Measurements from ENCODE around the gene NACC2. TPM values are rescaled to one million over a fixed set of nuclear protein-coding genes. Genes with fewer than 3 reads are reported as not detected.

NACC2 gene
- total RNA-seq, 1 donor from 2014 or later, result 21.6 TPM

DNA sequence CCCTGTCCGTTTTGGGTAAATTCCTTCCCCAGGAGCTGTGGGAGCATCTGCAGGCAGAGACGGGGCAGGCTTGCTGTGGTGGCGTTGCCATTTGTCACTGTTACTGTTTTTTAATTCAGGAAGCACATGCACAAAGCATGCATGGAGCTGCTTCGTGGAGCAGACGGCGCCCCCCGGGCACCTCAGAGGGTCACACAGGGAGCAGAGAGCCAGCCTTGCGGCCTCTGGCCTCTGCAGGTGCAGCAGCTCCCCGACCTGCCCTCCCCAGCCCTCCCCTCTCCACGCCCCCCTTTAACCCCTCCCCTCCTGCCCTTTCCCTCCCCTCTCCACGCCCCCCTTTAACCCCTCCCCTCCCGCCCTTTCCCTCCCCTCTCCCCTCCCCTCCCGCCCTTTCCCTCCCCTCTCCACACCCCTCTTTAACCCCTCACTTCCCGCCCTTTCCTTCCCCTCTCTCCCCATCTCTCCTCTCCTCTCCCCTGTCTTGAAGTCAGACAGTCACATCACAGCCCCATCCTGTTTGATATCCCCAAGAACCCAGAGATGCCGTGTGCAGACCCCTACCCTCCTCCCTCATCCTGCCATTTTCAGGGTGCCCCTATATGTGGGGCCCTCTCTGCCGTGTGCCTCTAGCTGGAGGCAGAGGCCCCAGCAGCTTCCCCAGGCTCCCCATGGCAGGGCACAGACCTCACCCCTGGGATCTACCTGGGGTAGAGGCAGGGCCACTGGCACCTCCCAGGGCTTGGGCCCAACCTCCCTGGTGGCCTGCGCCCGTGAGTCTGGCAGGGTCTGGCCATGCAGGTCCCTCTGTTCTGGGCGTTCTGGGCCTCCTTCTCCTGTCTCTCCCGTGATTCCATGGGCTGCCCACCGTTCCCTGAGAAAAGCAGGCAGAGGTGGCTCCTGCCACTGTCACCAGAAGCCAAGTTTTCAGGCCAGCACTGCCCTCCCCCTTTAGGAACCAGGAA, 104.3 kb downstream of the NACC2 start:
- DNase-seq, result peak; percentile 90

DNA sequence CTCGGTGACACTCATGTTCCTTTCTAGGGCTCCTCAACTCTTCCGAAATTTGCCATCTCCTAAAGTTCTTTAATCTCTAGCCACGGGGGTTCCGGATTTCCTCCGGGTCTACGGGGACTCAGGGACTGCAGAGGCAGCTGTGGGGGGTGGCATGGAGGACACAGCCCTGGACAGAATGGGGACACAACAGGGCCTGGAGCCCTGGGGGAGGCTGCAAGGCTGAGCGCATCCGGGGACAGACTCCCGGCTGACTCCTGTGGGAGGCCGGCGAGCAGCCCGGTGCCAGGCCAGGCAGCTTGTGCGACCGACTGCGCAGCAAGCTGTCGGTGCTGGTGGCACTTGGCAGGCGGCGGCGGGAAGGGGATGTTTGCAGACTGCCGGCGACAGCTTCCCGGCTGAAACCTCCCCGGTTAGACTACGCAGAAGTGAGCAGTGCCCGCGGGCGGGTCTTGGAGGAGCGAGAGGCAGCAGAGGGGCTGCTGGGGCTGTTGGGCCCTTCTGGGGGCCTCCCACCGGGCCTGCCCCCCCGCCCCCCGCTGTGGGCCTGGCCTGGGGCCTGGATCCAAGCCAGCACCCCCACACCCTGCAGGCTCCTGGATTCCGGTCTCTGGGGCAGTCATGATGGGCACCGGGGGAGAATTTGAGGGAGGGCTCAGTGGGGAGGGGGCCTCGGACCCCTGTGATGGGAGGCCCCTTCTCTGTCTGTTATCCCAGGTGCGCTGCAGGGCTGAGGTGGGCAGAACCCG, 105.2 kb downstream of the NACC2 start:
- no peak for DNase-seq

DNA sequence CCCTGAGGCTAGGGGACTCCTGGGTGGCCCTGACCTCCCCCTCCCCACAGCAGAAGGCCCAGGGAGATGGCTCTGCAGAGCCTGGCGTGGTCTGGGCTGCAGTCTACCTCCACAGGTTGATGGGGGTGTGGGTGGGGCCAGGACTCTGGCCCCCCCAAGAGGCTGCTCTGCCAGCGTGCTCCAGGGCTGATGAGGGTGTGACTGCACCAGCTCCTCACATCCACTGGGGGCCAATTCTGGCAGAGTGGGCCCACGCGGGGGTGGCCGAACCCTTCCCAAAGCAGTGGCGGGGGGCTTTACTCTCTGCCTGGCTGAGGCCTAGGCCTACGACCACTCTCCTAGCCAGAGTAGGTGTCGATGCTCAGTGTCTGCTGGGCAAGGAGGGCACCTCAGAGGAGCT, 105.9 kb downstream of the NACC2 start:
- DNase-seq, result no peak

DNA sequence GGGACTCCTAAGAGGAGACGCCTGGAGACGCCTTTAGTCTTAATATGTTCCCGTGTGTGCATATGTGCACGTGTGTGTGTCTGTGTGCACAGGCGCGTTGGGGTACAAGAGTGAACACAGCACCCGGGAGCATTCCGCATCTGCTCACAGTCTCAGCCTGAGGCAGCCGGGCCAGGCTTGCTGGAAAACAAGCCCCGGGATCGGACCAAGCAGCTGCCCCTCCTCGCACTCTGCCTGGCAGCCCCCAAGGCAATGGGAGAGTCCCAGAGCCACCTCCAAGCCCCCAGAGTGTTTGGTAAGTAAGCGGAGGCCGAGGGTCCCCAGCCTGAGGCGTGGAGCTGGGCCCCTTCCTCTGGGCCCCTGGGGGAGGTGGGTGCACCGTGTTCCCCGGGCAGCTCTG, 106.6 kb downstream of the NACC2 start:
- no peak for DNase-seq

DNA sequence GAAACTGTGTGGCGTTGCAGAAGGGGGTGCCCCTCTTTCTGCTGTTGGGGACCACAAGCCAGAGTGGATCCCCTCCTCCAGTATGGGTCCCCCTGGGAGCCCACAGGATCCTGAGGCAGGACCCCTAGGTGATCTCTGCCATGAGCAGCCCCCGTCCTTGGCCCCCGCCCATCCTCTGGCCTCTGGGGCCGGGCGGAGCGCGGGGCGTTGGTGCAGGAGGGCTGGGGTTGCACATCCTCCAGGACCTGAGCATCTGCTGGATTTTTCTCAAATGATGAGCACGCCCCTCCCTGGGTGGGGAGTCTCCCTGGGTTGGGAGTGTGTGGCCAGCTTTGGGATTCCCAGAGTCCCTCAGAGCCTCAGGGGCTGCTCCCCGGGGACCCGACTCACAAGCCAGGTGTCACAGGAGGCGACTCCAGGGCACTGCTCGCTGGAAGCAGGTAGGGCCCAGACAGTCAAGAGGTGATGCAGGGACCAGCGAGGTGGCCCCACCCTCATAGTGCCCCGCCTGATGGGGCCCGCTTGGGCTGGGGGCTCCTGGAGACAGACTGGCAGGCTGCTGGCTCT, 107.2 kb downstream of the NACC2 start:
- no peak for DNase-seq

DNA sequence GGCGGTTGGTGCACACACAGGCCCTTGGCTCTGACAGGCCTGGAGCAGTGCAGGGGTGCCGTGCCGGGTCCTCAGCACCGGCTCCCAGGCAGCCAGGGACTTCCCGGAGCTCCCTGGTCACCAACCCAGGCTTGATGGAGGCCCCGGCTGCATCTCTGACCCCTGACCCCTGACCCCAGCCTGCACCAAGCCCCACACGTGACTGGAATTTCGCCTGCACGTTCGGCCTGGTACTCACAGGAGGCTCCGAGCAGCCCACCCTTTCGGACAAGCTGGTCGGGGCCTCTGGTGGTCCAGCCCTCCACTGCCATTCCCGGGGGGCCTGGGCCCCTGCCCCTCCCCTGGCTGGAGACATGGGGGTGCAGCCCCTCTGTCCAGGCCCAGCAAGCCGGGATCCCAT, 108.5 kb downstream of the NACC2 start:
- DNase-seq, result no peak

DNA sequence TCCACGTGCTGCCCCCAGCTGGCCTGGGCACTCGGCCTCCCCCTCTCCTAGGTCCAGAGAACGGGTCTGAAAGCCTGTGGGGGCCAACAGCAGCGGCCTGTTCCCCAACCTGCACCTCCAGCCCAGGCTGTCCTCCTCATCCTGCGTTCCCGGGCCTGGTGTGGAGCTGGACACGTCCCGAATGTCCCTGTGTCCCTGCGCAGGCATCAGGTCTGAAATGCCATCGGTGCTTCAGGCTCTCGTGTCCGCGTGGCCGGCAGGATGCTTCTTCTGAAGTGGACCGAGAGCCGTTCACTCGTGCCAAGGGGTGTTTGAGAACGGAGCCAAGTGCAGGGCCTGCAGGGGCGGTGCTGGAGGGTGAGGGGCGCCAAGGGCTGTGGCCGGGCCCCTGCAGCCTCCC, 109.2 kb downstream of the NACC2 start:
- no peak for DNase-seq

DNA sequence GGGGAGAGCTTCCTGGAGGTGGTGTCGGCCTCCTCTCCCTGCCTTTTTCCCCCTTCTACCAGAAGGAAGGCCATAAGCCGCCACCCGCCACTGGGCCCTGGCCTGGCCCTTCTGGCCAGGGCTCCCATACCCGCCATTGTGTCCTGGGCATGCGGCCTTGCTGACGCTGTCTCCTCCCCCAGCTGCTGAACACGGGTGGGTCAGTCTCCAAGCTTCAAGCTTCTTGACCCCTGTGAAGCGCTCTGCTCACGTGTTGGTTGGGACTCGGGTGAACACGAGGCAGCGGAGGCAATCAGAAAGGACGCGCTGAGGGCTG, 109.7 kb downstream of the NACC2 start:
- DNase-seq, result no peak

DNA sequence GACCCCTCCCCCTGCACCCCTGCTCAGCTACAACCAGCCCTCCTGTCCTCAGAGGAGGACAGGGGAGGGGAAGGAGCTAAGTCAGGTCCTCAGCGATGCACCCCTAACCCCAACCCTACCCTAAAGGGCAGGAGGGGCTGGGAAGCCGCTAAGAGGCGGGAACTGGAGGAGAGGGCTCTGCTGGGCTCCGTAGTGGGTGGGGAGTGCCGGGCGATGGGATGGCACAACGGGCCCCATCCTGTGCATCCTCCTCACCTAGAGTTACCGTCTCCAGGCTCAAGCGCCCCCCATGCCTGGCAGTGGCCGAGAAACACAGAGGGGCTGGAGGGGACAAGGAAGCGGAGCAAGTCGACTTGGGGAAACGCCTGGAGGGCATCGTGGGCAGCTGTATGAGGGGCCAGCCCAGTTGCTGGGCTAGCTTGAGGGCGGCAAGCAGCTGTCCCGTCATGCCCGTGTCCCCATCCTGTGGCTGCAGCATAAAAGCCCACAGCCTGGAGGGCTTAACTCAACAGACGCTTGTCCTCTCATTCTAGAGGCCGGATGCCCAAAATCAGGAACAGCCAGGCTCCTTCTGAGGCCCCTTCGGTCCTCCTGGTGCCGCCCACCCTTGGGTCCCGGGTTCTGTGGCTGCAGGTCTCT, 110.9 kb downstream of the NACC2 start:
- DNase-seq, result no peak

DNA sequence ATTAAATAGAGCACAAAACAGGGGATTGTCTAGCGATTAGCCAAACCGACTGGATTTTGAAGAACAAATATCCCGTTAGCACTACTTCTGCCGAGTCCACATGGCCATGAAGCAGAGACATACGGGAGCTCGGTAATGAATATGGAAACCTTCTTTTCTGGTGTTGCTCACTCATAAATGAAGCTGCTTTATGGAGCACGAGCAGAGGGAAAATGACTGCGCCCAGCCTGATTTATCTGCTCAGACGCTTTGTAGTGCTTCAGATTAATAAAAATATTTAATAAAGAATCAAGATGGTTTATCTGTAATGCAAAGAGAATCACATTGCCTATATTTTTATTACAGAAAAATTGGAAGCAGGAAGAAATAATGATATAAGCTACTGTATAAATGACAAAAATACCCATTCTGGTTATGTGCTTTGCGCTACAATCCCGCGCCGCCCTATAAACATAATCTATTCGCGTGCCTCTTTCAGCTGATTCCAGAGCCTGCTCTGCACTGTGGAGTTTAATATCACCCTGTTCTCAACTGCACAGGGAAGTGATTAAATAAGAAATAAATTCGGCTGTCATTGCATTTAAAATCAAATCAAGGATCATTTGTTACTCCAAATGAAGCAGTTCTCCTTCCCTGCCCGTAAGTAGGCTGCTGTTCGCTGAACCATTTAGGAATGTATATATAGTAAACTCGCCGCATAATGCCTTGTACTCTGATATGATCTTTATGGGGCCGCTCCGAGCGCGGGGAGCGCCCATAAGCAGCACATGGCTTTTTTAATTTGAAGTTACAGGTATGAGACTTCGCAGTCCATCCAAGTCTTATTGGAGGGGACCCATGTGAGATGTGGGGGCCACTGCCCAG, 111.6 kb downstream of the NACC2 start:
- DNase-seq, result no peak

DNA sequence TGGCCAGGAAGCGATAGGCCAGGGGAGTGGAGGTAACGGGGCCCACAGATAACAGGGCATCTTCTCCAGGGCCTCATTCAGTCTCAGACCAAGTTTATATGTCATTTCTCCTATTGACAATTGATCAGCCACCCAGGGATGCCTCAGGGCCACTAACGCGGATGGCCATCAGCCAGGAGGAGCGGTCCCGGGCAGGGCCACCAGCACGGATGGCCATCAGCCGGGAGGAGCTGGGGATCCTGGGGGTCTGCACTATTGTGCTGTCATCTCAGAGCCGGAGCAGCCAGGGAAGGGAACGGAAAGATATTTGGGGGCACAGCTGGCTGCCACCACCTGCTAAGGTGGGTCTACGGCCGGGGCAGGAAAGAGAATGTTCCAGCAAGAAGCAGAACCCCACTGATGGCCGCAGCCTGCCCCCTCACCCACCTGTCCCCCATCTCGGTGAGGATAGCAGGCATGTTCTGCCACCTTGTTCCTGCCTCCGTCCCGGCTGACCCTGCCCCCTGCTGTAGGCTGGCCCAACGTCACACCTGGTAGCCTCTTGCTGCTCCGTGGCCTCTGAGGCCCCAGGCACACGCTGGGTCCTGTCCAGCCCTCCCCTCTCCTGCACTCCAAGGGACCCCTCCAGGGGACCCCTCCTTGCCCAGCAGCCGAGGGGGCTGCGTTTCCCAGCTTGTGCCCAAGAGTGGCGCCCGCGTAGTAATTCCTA, 112.4 kb downstream of the NACC2 start:
- DNase-seq, result no peak

DNA sequence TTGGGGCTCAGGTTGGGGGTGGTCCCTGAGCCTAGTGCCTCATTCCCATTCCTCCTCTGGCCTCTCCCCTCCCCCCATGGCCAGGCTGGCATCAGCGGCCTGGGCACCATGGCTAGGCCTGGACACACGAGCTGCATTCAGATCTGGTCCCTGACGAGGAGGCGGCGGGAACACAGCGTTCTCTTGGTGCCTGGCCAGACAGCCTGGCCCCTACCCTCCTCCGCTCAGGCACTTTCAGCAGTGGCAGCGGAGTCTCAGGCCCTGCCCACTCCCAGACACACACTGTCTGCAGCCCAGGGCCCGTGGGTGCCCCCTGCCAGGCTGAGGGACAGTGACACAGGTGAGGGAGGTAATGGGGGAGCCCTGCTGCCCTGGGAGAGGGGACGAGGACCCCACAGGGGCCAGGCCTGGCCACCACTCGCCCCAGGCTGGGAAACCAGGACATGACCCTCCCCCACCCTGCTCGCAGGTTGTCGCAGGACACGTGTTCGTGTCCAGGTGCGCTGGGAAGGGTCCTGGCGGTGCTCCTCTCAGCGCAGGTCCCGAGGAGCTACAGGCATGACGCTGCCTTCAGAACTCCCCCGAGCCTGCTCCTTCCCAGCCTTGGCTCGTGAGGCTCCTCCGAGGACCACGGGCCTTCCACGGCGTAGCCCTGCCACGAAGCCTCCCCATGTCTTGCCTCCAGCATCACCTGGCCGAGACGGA, 114.0 kb downstream of the NACC2 start:
- no peak for DNase-seq

DNA sequence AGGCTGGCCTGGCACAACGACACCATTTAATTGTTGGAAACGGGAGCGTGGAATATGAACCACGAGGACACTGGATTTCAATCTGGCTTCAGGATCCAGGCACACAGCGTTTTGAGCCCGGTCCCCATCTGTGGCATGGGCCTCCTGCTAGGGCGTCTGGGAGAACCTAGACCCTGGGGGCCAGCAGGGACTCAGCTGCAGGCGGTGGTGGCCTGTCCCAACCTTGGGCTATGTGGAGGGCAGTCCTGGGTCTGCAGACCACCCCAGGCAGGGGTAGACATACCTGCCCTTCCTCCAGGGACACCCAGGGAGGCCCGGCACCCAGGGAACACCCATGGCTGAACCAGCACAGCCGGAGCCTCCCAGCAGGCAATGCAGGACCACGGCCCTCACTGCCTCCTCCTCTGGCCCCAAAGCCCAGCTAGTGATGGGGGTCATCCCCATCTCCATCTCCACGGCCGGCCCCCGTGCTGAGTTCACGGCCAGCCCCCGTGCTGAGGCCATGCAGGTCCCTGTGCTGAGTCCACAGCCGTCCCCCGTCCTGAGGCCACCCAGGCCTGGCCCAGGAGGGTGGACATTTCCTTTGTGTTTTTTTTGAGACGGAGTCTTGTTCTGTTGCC, 115.4 kb downstream of the NACC2 start:
- no peak for DNase-seq

DNA sequence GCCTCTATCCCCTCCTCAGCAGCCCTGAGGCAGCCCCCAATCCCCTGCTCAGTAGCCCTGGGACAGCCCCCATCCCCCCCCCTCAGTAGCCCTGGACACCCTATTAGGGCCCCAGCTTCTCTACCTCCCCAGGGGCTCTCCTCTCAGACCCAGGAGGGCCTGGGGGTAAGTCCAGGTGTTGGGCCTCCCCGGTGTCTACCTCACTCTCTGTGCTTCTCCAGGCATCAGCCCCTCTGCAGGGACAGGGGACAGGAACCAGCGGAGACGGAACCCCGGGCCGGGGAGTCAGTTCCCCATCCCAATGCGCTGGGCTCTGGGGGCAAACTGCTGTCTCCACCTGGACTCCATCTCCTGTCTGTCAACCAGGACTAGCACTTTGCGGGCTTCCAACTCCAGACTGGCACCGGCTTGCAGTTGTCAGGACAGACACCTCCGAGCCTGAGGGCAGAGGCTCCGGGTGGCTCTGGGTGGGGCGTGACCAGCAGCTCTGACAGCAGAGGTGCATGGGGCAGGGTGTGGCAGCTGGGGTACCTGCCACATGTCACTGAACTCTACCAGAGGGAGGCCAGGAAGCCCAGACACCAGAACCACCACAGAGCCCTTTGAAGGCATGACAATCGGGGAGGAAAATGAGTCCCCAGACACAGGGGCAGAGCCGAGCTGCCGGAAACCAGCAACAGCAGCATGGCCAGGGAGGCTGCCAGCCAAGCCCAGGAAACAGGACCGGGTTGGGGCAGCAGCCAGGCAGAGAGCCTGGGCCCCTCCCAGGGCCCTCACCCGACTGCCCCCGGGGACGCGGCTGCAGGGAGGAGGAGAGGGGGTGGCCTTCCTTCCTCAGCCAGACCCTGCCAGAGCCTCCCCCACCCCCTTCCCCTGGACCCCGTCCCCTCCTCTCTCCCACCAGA, 116.2 kb downstream of the NACC2 start:
- DNase-seq, result no peak

DNA sequence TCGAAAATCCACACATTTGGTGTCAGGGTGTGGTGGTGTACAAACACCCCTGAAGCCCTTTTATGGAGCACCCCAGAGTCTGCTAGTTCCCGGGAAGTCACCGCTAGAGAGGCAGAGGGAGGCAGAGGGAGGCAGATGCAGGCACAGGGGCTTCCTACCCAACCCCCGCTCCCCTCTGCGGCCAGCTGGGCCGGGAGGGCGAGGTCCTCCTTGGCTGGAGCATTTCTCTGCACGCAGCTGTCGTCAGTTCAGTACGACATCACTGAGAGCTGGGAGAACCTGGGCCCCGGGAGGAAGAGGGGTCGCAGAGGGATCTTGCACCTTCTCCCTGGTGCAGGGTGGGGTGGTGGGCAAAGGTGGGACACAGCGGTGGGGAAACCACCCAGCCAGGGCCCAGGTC, 118.1 kb downstream of the NACC2 start:
- no peak for DNase-seq

DNA sequence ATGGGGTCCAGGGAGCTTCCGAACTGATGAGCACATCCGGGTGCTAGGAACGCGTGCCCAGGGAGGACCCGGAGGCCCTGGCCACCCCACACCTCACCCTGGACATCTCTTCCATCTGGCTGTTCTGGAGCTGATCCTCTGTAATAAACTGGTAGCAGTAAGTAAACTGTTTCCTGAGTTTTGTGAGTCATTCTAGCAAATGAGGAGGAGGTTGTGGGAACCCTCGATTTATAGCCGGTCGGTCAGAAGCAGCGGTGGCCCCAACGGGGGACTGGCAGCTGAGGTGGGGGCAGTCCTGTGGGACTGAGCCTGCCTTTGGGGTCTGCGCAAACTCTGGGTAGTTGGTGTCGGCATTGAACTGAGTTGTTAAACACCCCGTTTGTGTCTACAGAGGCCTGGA, 118.6 kb downstream of the NACC2 start:
- DNase-seq, result no peak

DNA sequence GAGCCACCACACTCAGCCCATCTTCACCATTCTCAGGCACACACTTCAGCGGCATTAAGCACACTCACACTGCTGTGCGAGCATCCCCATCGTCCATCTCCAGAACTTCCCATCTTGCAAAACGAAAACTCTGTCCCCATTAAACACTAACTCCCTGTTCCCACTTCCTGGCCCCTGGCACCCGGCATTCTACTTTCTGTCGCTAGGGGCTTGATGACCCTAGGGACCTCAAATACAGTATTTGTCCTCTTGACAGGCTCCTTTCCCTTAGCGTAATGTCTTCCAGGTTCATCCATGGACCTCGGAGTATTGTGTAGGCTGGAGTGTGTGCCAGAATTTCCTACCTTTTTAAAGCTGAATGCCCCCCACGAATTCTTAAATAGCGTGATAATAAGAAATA, 119.3 kb downstream of the NACC2 start:
- DNase-seq, result no peak

DNA sequence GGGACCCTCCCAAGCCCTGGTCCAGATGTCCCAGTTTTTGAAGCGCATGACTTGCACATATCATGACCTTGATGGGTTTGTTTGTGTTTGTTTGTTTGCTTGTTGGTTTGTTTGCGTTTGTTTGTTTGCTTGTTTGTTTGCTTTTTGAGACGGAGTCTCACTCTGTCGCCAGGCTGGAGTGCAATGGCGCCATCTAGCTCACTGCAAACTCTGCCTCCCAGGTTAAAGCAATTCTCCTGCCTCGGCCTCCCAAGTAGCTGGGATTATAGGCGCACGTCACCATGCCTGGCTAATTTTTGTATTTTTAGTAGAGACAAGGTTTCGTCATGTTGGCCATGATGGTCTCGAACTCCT, 120.9 kb downstream of the NACC2 start:
- no peak for DNase-seq
